ENCODE results near the gene ICE1. TPM values are rescaled to one million over a fixed set of nuclear protein-coding genes. Genes with fewer than 3 reads are reported as not detected.

ICE1 gene
- total RNA-seq, 4 donors from 2014 or later: 24.5 to 39.9 (median 31.4) TPM

DNA sequence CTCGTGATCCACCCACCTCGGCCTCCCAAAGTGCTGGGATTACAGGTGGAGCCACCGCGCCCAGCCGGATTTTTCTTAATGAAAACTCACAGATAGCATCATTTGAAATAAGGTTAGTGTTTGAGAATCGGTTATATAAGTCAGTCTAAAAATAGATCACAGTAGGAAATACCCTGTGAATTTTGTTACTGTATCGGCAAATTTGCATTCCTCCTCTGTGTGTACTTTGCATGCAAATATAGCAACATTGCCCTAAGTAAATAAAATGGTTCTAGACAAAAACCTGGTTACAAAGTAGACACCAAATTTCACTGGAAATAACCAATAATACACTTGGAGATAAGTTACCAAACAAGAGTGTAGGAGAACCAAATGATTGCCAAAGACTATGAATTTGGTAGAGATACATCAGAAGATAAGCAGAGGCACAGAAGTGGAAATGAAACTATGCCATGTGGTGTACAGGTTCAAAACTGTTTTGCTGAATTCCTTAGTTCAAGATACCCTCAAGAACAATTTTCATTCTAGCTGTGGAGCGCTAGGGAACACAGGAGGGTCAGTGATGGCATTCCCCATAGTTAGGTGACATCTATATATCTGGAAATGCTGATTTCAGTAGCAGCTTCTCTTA is 58.1 kb downstream of the ICE1 start:
- TF ChIP-seq CTCF (IDR thresholded peaks at IDR 0.05; ENCODE audit: low read depth): no peak

DNA sequence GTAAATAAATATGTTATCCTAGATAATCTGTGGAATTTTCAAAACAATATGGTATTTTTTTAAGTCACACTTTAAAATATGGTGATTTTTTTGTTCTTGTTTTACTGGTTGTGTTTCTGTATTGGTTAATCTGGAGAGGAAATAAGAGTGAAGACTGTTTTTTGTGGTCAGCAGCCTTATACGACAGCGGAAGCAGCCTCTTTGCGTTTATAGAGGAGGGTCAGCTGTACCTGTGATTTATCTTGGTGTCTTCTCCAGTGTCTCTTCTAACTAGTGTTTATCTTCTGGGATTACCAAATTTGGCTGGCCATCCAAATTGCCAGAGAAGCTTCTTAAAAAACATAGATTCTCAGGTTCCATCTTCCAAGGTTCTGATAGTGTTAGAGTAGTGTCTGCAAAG is 58.7 kb downstream of the ICE1 start:
- TF ChIP-seq CTCF (IDR thresholded peaks at IDR 0.05; ENCODE audit: low read depth): no peak

DNA sequence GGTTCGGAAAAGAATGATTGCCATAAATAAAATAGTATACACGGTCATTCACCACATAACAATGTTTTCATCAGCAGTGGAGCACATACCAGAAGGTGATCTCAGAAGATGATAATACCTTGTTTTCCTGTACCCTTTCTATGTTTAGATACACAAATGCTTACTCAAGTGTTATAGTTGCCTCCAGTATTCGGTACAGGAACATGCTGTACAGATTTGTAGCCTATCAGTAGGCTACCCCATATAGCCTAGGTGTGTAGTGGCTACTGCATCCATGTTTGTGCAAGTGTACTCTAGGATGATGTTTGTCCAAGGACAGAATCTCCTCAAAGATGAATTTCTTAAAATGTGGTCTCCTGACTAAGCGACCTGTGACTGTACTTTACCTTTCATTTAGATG is 59.2 kb downstream of the ICE1 start:
- TF ChIP-seq CTCF (IDR thresholded peaks at IDR 0.05; ENCODE audit: low read depth): no peak

- no peak for TF ChIP-seq CTCF (IDR thresholded peaks at IDR 0.05; ENCODE audit: low read depth)
These were observed 60.9 kb downstream of the ICE1 start for GRCh38 chr5:5483350-5483749.

- no peak for TF ChIP-seq CTCF (IDR thresholded peaks at IDR 0.05; ENCODE audit: low read depth)
These were observed 61.6 kb downstream of the ICE1 start for GRCh38 chr5:5483880-5484598.

DNA sequence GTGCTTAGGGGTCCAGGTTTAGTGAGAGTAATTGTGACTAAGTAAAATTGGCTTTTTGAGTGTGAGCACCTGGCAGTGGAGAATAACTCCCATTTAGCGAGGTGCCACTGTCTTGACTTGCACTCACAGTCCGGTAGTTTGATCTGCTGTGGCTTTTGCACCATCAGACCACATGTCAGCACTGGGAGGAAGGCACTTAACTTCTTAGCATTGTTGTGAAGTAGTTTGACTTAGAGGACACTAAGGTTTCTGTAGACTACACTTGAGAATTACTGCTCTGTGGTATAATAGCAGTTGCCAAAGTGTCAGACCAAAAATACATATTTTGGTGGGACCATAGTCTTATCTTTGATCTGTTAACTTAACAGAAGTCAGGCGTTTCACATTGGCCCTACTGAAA is 63.6 kb downstream of the ICE1 start:
- TF ChIP-seq CTCF (IDR thresholded peaks at IDR 0.05; ENCODE audit: low read depth): no peak

DNA sequence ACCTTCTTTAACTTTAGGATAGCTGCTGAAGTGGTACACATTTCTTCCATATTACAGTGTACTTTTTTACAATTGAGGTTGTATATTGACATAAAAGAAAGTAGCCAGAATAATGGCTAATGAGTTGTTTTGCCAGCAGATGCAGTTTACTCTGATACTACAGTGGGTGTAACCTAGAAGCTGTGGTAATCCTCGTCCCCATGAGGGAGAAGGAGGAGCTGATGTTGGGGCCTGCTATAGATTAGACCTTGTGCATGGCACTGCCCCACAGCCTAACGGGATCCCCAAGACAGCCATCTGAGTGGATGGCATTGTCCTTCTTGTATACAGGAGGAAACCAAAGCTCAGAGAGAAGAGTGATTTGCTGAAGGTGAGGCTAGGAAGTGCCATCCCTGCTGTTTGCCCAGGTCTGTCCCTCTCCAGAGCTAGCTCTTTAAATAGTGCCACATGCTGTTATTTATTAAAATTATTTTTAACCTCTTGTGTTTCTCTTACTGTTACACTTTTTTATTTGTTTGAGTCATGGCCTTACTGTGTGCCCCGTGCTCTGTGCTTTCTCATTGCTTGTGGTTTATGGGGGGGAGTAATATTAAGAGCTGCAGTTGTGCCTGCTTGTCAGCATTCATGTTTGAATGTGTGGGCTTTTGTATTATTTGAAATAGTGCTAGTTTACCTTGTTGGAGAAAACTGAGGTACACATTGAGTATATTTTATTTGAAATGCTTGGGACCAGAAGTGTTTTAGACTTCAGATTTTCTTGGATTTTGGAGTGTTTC is 65.3 kb downstream of the ICE1 start:
- TF ChIP-seq CTCF (IDR thresholded peaks at IDR 0.05; ENCODE audit: low read depth): no peak
